Measurements from ENCODE around the gene TMEM256.

Gene TMEM256

GRCh38 chr17:7417056-7417655 is 13.3 kb upstream of the TMEM256 start:
- peaks cover 7 to 8% of the 10 kb centered on the region in 2 donors for H3K36me3 ChIP-seq (ENCODE audit: control insufficient read depth in 2 of 2, insufficient read depth in 2 of 2, low read length in 2 of 2)
- no peaks in the 10 kb centered on the region for H3K4me1 ChIP-seq (ENCODE audit: control insufficient read depth, insufficient read depth, low read length)
- H3K27me3 ChIP-seq (ENCODE audit: control insufficient read depth in 1 of 2, insufficient read depth in 2 of 2, low read length in 2 of 2) = no peaks in the 10 kb centered on the region
- H3K4me3 ChIP-seq (ENCODE audit: low read length in 2 of 2) = no peak overlapping the region
- H3K9me3 ChIP-seq (ENCODE audit: control insufficient read depth in 2 of 2, low read length in 2 of 2) = no peaks in the 10 kb centered on the region
- H3K27ac ChIP-seq (ENCODE audit: low read length) = no peak overlapping the region
- H3K9ac ChIP-seq (ENCODE audit: low read length in 2 of 2) = no peak overlapping the region

DNA sequence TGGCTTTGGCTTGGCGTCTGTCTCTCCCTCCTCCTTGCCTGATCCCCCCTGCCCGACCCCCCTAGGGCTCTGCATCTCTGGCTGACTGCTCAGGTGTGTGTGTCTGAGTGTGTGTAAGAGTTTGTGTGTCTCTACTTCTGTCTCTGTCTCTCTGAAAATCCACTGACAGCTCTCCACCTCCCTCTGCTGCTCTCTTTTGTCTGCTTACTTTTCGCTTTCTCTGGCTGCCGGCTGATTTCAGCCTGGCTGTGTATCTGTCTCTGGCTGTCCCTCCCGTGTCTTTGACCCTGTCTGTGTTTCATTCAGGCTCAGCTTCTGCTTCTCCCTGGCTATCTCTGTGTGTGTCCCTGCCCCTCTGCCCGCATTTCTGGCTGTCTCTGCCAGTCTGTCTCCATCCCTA is 12.4 kb upstream of the TMEM256 start:
- no peak overlapping the region for H3K9ac ChIP-seq (ENCODE audit: low read length in 2 of 2)
- H3K4me3 ChIP-seq (ENCODE audit: low read length in 2 of 2) = no peak overlapping the region
- no peaks in the 10 kb centered on the region for H3K4me1 ChIP-seq (ENCODE audit: control insufficient read depth, insufficient read depth, low read length)
- no peak overlapping the region for H3K27ac ChIP-seq (ENCODE audit: low read length)
- no peaks in the 10 kb centered on the region for H3K9me3 ChIP-seq (ENCODE audit: control insufficient read depth in 2 of 2, low read length in 2 of 2)
- no peaks in the 10 kb centered on the region for H3K27me3 ChIP-seq (ENCODE audit: control insufficient read depth in 1 of 2, insufficient read depth in 2 of 2, low read length in 2 of 2)
- H3K36me3 ChIP-seq (ENCODE audit: control insufficient read depth in 2 of 2, insufficient read depth in 2 of 2, low read length in 2 of 2) = peaks cover 7 to 8% of the 10 kb centered on the region in 2 donors

DNA sequence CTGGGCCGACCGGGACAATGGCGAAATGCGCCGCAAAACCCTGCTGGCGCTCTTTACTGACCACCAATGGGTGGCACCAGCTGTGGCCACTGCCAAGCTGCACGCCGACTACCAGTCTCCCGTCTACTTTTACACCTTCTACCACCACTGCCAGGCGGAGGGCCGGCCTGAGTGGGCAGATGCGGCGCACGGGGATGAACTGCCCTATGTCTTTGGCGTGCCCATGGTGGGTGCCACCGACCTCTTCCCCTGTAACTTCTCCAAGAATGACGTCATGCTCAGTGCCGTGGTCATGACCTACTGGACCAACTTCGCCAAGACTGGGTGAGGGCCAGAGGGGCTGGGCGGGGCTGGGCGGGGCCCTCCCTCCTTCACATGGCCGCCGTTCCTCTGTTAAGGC is 11.9 kb upstream of the TMEM256 start:
- Histone ChIP-seq H3K27me3 (ENCODE audit: control insufficient read depth in 1 of 2, insufficient read depth in 2 of 2, low read length in 2 of 2) (no peaks in the 10 kb centered on the region), H3K27ac (ENCODE audit: low read length) (no peak overlapping the region), H3K36me3 (ENCODE audit: control insufficient read depth in 2 of 2, insufficient read depth in 2 of 2, low read length in 2 of 2) (peaks cover 7 to 8% of the 10 kb centered on the region in 2 donors), H3K4me1 (ENCODE audit: control insufficient read depth, insufficient read depth, low read length) (no peaks in the 10 kb centered on the region), H3K9ac (ENCODE audit: low read length in 2 of 2) (no peak overlapping the region), H3K9me3 (ENCODE audit: control insufficient read depth in 2 of 2, low read length in 2 of 2) (no peaks in the 10 kb centered on the region), H3K4me3 (ENCODE audit: low read length in 2 of 2) (no peak overlapping the region)

- Histone ChIP-seq H3K4me3 (ENCODE audit: low read length in 2 of 2) (no peak overlapping the region), H3K36me3 (ENCODE audit: control insufficient read depth in 2 of 2, insufficient read depth in 2 of 2, low read length in 2 of 2) (peaks cover 10 to 12% of the 10 kb centered on the region in 2 donors), H3K27ac (ENCODE audit: low read length) (no peak overlapping the region), H3K4me1 (ENCODE audit: control insufficient read depth, insufficient read depth, low read length) (no peaks in the 10 kb centered on the region), H3K9me3 (ENCODE audit: control insufficient read depth in 2 of 2, low read length in 2 of 2) (no peaks in the 10 kb centered on the region), H3K9ac (ENCODE audit: low read length in 2 of 2) (no peak overlapping the region), H3K27me3 (ENCODE audit: control insufficient read depth in 1 of 2, insufficient read depth in 2 of 2, low read length in 2 of 2) (no peaks in the 10 kb centered on the region)
Measured at GRCh38 chr17:7414837-7415236, 10.9 kb upstream of the TMEM256 start.

- Histone ChIP-seq H3K4me3 (ENCODE audit: low read length in 2 of 2) (no peak overlapping the region), H3K27me3 (ENCODE audit: control insufficient read depth in 1 of 2, insufficient read depth in 2 of 2, low read length in 2 of 2) (no peaks in the 10 kb centered on the region), H3K9ac (ENCODE audit: low read length in 2 of 2) (no peak overlapping the region), H3K9me3 (ENCODE audit: control insufficient read depth in 2 of 2, low read length in 2 of 2) (no peaks in the 10 kb centered on the region), H3K4me1 (ENCODE audit: control insufficient read depth, insufficient read depth, low read length) (no peaks in the 10 kb centered on the region), H3K27ac (ENCODE audit: low read length) (no peak overlapping the region), H3K36me3 (ENCODE audit: control insufficient read depth in 2 of 2, insufficient read depth in 2 of 2, low read length in 2 of 2) (peaks cover 16 to 20% of the 10 kb centered on the region in 2 donors)
Measured at GRCh38 chr17:7413346-7413985, 9.6 kb upstream of the TMEM256 start.

DNA sequence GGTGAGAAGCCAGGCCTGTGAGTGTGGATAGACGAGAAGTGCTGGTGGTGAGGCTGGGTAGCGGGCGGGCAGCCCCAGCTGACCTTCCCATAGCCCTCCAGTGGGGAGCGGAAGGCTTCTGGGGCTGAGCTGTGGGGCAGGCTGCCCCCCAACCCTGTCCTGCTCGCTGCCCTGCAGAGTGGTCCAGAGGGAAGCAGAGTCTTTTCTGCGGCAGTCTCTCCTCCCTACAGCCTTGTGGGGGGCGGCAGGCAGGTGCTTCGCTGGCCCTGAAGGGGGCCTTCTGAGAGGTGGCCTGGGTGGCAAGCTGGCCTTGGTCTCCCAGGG is 7.5 kb upstream of the TMEM256 start:
- Histone ChIP-seq H3K9ac (ENCODE audit: low read length in 2 of 2) (no peak overlapping the region), H3K4me1 (ENCODE audit: control insufficient read depth, insufficient read depth, low read length) (no peaks in the 10 kb centered on the region), H3K27me3 (ENCODE audit: control insufficient read depth in 1 of 2, insufficient read depth in 2 of 2, low read length in 2 of 2) (no peaks in the 10 kb centered on the region), H3K9me3 (ENCODE audit: control insufficient read depth in 2 of 2, low read length in 2 of 2) (no peaks in the 10 kb centered on the region), H3K36me3 (ENCODE audit: control insufficient read depth in 2 of 2, insufficient read depth in 2 of 2, low read length in 2 of 2) (peaks cover 16 to 18% of the 10 kb centered on the region in 2 donors), H3K4me3 (ENCODE audit: low read length in 2 of 2) (no peak overlapping the region), H3K27ac (ENCODE audit: low read length) (no peak overlapping the region)

GRCh38 chr17:7410634-7411426 is 6.9 kb upstream of the TMEM256 start:
- Histone ChIP-seq H3K4me1 (ENCODE audit: control insufficient read depth, insufficient read depth, low read length) (peaks cover 3% of the 10 kb centered on the region), H3K27me3 (ENCODE audit: control insufficient read depth in 1 of 2, insufficient read depth in 2 of 2, low read length in 2 of 2) (no peaks in the 10 kb centered on the region), H3K36me3 (ENCODE audit: control insufficient read depth in 2 of 2, insufficient read depth in 2 of 2, low read length in 2 of 2) (peaks cover 16 to 18% of the 10 kb centered on the region in 2 donors), H3K9me3 (ENCODE audit: control insufficient read depth in 2 of 2, low read length in 2 of 2) (no peaks in the 10 kb centered on the region), H3K27ac (ENCODE audit: low read length) (no peak overlapping the region), H3K4me3 (ENCODE audit: low read length in 2 of 2) (no peak overlapping the region), H3K9ac (ENCODE audit: low read length in 2 of 2) (no peak overlapping the region)

DNA sequence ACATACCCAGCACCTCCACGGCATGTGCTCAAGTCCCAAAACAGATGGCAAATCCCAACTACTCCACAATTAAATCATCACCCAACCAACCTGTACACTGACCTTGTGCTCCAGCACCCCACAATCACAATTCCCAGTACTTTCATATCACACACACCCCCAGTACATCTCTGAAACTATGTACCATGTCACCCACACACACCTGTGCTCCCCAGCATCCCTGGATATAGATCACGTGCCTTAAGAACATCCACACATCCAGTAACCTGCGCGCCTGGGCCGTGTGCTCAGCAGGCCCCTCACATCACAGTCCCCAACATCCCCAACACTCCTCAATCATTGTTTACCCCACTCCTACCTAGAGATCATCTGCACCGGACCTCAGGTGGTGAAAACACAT is 5.8 kb upstream of the TMEM256 start:
- Histone ChIP-seq H3K27ac (ENCODE audit: low read length) (no peak overlapping the region), H3K27me3 (ENCODE audit: control insufficient read depth in 1 of 2, insufficient read depth in 2 of 2, low read length in 2 of 2) (no peaks in the 10 kb centered on the region), H3K4me1 (ENCODE audit: control insufficient read depth, insufficient read depth, low read length) (peaks cover 8% of the 10 kb centered on the region), H3K4me3 (ENCODE audit: low read length in 2 of 2) (no peak overlapping the region), H3K36me3 (ENCODE audit: control insufficient read depth in 2 of 2, insufficient read depth in 2 of 2, low read length in 2 of 2) (peaks cover 9 to 13% of the 10 kb centered on the region in 2 donors), H3K9ac (ENCODE audit: low read length in 2 of 2) (no peak overlapping the region), H3K9me3 (ENCODE audit: control insufficient read depth in 2 of 2, low read length in 2 of 2) (no peaks in the 10 kb centered on the region)

DNA sequence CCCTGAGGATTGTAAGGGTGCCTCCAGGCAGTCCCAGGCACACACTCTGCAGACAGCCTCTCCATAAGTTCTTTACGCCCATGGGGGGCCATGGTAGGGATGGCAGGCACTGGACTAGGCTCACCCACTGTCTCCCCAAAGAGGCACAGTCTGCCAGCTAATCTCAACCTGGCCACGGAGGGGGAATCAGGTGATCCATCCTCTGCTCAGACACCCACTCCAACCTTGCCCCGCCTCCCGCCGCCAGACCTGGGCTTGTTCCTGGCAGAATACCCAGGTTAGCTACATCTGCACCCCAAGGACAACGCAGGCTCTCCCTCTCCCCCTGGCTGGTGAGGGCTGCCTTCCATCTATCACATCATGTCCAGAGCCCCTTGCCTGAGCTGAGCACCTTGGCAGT is 5.0 kb upstream of the TMEM256 start:
- no peak overlapping the region for H3K9ac ChIP-seq (ENCODE audit: low read length in 2 of 2)
- H3K9me3 ChIP-seq (ENCODE audit: control insufficient read depth in 2 of 2, low read length in 2 of 2) = no peaks in the 10 kb centered on the region
- H3K27ac ChIP-seq (ENCODE audit: low read length) = no peak overlapping the region
- no peak overlapping the region for H3K4me3 ChIP-seq (ENCODE audit: low read length in 2 of 2)
- H3K36me3 ChIP-seq (ENCODE audit: control insufficient read depth in 2 of 2, insufficient read depth in 2 of 2, low read length in 2 of 2) = peaks cover 9 to 13% of the 10 kb centered on the region in 2 donors
- peaks cover 8% of the 10 kb centered on the region for H3K4me1 ChIP-seq (ENCODE audit: control insufficient read depth, insufficient read depth, low read length)
- H3K27me3 ChIP-seq (ENCODE audit: control insufficient read depth in 1 of 2, insufficient read depth in 2 of 2, low read length in 2 of 2) = no peaks in the 10 kb centered on the region

DNA sequence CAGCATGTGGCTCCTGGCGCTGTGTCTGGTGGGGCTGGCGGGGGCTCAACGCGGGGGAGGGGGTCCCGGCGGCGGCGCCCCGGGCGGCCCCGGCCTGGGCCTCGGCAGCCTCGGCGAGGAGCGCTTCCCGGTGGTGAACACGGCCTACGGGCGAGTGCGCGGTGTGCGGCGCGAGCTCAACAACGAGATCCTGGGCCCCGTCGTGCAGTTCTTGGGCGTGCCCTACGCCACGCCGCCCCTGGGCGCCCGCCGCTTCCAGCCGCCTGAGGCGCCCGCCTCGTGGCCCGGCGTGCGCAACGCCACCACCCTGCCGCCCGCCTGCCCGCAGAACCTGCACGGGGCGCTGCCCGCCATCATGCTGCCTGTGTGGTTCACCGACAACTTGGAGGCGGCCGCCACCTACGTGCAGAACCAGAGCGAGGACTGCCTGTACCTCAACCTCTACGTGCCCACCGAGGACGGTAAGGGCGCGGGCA is 4.4 kb upstream of the TMEM256 start:
- Histone ChIP-seq H3K4me1 (ENCODE audit: control insufficient read depth, insufficient read depth, low read length) (peaks cover 11% of the 10 kb centered on the region), H3K27ac (ENCODE audit: low read length) (no peak overlapping the region), H3K4me3 (ENCODE audit: low read length in 2 of 2) (no peak overlapping the region), H3K9me3 (ENCODE audit: control insufficient read depth in 2 of 2, low read length in 2 of 2) (no peaks in the 10 kb centered on the region), H3K9ac (ENCODE audit: low read length in 2 of 2) (no peak overlapping the region), H3K27me3 (ENCODE audit: control insufficient read depth in 1 of 2, insufficient read depth in 2 of 2, low read length in 2 of 2) (no peaks in the 10 kb centered on the region), H3K36me3 (ENCODE audit: control insufficient read depth in 2 of 2, insufficient read depth in 2 of 2, low read length in 2 of 2) (peaks cover 9 to 13% of the 10 kb centered on the region in 2 donors)

Data from stomach smooth muscle (tissue), 2 donors.